ENCODE results near the gene FNDC10. TPM values are rescaled to one million over a fixed set of nuclear protein-coding genes. Genes with fewer than 3 reads are reported as not detected.

FNDC10 gene
- polyA plus RNA-seq, 1 experiment = 1.4 TPM

DNA sequence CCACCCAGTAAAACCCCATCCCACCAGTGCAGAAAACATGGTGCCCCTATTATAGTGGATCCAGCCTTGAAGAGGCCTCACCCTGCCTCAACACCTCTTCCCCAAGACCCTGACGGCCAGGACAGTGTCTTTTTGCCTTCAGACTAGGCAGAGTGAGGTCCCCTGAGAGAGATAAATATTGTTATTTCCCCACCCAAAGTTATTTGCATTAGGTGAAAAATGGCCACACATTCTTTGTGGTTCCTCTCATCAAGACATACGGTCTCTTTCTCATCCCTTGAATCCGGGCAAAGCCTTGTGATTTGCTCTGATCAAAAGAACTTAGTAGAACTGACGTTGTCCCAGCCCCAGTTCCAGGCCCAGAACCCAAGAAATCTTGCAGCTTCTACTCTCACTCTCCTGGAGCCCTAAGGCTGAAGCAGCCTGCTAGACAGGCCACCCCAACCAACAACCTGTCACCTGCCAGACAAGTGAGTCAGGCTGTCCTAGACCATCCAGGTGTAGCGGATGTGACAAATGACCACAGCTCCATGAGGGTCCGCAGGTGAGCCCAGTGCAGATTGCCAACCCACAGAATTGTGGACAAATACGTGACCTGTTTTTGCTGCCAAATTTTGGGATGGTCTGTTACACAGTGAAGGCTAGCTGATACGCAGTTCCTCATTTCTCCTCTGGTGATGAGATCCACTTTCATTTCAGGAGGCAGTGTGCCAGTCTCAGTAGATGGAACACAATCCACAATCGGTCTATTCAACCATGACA lies 17.2 kb downstream of the FNDC10 start:
- CTCF ChIA-PET = no interaction called here
- DNase-seq (ENCODE audit: low read depth, low spot score) = no peak

DNA sequence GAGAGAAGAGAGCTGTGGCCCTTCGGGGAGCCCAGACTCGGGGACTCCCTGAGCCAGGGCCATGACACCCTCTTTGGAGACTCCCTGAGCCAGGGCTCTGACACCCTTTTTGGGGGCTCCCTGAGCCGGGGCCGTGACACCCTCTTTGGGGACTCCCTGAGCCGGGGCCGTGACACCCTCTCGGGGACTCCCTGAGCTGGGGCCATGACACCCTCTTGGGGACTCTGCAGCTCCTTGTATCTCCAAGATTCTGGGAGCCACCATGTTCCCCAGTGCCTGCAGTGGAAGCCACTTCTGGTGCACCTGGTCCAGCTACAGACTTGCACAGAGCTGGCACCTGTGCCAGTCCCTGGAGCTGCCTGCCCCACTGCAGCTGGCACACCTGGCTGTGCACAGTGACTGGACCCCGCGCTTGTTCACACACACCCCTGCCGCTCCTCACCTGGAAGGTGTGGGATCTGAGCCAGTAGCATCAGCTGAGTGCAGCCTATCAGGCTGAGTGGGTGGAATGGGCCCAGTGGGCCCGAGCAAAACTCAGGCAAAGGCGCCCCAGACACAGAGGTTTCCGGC lies 21.5 kb downstream of the FNDC10 start:
- Histone ChIP-seq H3K27me3 (ENCODE audit: control insufficient read depth, insufficient read depth, low read length) (peaks cover 18% of the 10 kb centered on the region), H3K27ac (ENCODE audit: low read depth, low read length) (no peak overlapping the region), H3K9me3 (ENCODE audit: control insufficient read depth, insufficient read depth, low read length) (no peaks in the 10 kb centered on the region; the same call in 1 of the 2 replicates), H3K4me3 (ENCODE audit: low read depth, low read length) (no peak overlapping the region)
- ChIA-PET CTCF (no interaction called here), POLR2A (no interaction called here)
- TF ChIP-seq, protein P1, sequence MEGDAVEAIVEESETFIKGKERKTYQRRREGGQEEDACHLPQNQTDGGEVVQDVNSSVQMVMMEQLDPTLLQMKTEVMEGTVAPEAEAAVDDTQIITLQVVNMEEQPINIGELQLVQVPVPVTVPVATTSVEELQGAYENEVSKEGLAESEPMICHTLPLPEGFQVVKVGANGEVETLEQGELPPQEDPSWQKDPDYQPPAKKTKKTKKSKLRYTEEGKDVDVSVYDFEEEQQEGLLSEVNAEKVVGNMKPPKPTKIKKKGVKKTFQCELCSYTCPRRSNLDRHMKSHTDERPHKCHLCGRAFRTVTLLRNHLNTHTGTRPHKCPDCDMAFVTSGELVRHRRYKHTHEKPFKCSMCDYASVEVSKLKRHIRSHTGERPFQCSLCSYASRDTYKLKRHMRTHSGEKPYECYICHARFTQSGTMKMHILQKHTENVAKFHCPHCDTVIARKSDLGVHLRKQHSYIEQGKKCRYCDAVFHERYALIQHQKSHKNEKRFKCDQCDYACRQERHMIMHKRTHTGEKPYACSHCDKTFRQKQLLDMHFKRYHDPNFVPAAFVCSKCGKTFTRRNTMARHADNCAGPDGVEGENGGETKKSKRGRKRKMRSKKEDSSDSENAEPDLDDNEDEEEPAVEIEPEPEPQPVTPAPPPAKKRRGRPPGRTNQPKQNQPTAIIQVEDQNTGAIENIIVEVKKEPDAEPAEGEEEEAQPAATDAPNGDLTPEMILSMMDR (IDR thresholded peaks at IDR 0.05; ENCODE audit: low read depth, low read length) = no peak
- DNase-seq (ENCODE audit: low read depth, low spot score) = no peak

More for the DNA sequence above, 17.2 kb downstream of the FNDC10 start:
- TF ChIP-seq, protein P1 (IDR thresholded peaks at IDR 0.05; ENCODE audit: low read depth, low read length) = no peak
- Histone ChIP-seq H3K27ac (ENCODE audit: low read depth, low read length) (no peak overlapping the region), H3K27me3 (ENCODE audit: control insufficient read depth, insufficient read depth, low read length) (peaks cover 18% of the 10 kb centered on the region), H3K4me3 (ENCODE audit: low read depth, low read length) (no peak overlapping the region), H3K9me3 (ENCODE audit: control insufficient read depth, insufficient read depth, low read length) (no peaks in the 10 kb centered on the region)
- POLR2A ChIA-PET = no interaction called here

DNA sequence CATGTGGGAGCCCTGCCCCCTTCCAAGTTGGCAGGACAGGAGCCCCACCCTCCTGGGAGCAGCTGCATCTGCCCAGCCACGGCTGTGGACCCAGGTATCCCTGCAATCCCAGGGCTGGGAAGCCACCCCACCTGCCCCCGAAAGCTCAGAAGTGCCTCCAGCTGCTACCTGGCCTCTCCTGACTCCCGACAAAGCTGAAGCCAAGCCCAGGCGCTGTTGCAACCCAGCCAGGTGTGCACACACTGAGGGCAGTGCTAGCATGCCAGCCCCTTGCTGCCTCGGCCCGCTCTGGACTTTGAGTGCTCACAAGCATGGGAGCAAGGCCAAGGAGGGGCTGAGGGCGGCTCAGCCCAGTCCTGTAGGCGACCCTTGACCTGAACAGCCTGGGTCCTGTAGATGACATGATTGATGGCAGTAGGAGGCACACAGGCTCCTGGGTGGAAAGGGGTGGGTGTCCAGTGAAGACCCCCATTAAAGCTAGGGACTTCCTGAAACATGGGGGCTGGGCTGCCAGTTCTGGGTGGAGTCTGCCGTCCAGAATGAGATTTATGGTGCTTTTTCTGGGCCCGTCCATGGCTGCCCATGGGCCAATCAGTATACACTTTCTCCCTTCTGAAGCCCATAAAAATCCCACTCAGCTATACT lies 22.4 kb downstream of the FNDC10 start:
- Histone ChIP-seq H3K4me3 (ENCODE audit: low read depth, low read length) (no peak overlapping the region), H3K9me3 (ENCODE audit: control insufficient read depth, insufficient read depth, low read length) (no peaks in the 10 kb centered on the region; the same call in 1 of the 2 replicates), H3K27me3 (ENCODE audit: control insufficient read depth, insufficient read depth, low read length) (peaks cover 12% of the 10 kb centered on the region), H3K27ac (ENCODE audit: low read depth, low read length) (no peak overlapping the region)
- no peak for DNase-seq (ENCODE audit: low read depth, low spot score)
- POLR2A ChIA-PET = interaction anchor here (0.9 kb wide), 1 partner anchor 20 kb away, joined by 3 read pairs; no protein-coding TSS in a partner anchor
- TF ChIP-seq, protein P1 (IDR thresholded peaks at IDR 0.05; ENCODE audit: low read depth, low read length) = no peak
- CTCF ChIA-PET = no interaction called here

DNA sequence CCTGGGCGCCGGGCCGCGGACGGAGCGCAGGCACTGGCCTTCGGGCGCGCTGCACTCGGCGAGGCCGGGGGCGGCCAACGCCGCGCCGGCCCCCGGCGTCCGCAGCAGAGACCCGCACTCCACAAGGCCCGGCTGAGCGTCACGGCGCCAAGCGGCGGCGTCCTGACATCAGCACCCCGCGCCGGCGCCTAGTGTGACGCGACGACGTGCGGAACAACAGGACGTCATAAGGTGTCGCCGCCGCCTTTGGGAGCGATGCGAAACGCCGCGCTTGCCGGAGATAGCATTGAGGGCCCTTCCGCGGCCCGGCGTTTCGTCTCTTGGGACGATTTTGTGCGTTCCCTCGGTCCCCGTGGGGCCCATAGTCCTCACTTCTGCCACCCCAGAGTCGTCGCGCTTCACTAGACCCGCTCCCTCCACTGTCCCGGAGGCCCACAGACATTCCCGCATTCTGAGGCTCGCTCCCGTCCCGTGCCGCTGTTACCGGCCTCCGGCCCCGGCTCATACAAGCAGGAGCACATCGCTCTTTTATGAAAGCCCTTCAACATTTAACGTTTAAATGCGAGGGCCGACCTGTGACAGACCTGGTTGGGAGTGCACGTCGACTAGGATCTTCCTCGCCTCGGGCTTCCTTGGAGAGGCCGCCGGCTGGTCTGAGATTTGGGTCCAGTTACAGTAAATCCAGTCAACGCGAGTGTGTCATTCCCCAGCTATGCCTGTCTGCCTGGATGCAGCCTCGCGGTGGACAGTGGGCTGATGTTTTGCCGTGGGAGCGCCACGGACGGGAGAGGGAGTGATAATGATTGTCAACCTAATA lies 25.0 kb downstream of the FNDC10 start, which contains the start of gene SSU72:
Gene SSU72 (minus strand): TSS at position 143 of the 817 bp plus-strand sequence. CDS start 306 bp downstream, outside the sequence.
- ChIA-PET CTCF (interaction anchor here (0.6 kb wide), 1 partner anchor 39 kb away, joined by 3 read pairs; no protein-coding TSS in a partner anchor), POLR2A (interaction anchor here (0.7 kb wide), 1 partner anchor 57 kb away, joined by 4 read pairs; the partner anchor contains the start of gene MMP23B)
- TF ChIP-seq, protein P1 (IDR thresholded peaks at IDR 0.05; ENCODE audit: low read depth, low read length) = no peak
- H3K4me3 ChIP-seq (ENCODE audit: low read depth, low read length) = peak within 1 kb of the TSS; percentile 97
- H3K27me3 ChIP-seq (ENCODE audit: control insufficient read depth, insufficient read depth, low read length) = peaks cover 3% of the 10 kb centered on the region
- H3K9me3 ChIP-seq (ENCODE audit: control insufficient read depth, insufficient read depth, low read length) = no peaks in the 10 kb centered on the region; the same call in 1 of the 2 replicates
- peak within 1 kb of the TSS; percentile 92 for H3K27ac ChIP-seq (ENCODE audit: low read depth, low read length)
- peak; percentile 71 for DNase-seq (ENCODE audit: low read depth, low spot score)
